ENCODE measurements around the gene AIMP1.
"Not testable (repeated sequence)": the region's sequence is repeated elsewhere in the genome, so short reads cannot be mapped to it uniquely, and the experiment has no call there.

AIMP1 gene

DNA sequence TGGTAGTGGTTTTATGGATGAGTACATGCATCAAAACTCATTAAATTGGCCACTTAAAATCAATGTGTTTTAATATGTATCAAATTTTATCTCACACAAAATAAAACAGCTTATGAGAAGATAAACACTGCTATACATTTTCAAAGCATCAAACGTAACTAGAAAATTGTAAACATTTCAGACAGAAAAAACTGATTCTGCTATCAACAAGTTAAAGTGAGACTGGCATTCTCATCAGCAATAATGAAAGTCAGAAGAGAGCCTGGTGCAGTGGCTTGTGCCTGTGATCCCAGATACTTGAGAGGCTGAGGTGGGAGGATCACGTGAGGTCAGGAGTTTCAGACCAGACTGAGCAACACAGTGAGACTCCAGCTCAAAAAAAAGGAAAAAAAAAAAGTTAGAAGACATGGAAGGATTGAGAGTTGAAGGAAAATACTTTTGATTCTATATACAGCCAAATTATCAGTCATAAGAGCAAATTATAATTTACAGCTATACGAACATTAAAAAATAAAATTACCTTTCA lies 3.3 kb upstream of the AIMP1 start:
- no peak for DNase-seq

DNA sequence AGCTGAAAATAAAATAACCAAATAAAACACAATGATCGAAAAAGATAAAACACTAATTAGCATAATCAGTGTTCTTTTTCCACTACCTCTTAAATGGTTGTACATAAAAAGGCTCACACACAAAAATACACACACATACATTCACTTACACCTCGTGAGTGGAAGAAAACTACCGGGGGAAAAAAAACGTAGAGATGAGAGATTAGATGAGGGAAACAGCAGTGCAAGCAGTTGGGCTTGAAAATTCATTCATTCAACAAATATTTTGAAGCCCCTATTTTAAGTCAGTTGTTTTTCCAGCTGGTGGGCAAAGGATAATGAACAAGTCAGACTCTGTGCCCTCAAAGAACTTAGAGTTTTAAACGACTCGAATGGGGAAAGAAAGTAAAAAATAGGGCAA lies 1.4 kb upstream of the AIMP1 start:
- no peak for DNase-seq

DNA sequence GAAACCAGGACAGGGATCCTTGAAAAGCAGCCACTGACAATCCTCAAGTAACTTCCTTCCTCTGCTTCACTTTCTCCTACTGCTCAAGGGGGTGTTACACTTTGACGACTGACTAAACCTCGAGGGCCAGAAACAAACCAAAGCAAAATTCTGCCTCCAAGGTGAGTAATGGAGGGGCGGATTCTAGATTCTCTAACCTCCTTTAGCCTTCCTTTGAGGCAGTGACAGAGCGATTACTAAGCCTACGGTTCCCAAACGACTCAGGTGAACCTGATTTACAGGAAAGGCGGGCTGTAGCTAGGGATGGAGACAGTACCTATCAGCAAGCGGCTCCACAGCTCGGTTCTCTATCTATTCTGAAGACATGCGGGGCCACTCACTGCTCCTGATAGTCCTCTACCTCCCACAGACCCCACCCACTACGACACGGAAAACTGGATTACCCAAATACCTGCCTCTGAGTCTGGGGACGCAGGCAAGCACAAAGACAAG lies 828 bp upstream of the AIMP1 start:
- peak in 1 of 2 experiments; percentile 16 for DNase-seq

GRCh38 chr4:106316773-106317409 lies 541 bp downstream of the AIMP1 start:
- DNase-seq: no peak

- DNase-seq: no peak
Observed at GRCh38 chr4:106317815-106318214, 1.5 kb downstream of the AIMP1 start.

DNA sequence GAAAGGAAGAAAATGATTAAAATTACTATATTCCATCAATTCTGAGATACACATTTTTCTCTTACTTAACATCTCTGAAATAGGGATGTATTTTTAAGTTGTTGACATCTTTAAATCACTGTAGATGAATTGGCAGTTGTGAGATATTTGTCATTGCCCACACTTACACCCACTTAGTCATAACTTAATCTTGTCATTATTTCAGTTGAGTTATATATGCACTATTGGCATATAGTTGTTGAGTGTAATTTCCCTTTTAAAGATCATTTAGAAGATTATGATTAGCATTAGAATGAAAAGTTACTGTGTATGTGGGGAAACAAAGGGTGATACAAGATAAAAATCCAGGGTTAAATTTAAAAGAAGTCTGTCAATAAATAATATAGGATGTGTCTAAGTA lies 2.2 kb downstream of the AIMP1 start:
- no peak for DNase-seq

- no peak for DNase-seq
Observed at GRCh38 chr4:106320235-106320634, 3.9 kb downstream of the AIMP1 start.

DNA sequence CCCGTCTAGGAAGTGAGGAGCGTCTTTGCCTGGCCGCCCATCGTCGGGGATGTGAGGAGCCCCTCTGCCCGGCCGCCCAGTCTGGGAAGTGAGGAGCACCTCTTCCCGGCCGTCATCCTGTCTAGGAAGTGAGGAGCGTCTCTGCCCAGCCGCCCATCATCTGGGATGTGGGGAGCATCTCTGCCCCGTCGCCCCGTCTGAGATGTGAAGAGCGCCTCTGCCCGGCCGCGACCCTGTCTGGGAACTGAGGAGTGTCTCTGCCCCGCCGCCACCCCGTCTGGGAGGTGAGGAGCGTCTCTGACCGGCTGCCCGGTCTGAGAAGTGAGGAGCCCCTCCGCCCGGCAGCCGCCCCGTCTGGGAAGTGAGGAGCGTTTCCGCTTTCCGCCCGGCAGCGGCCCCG lies 4.8 kb downstream of the AIMP1 start:
- DNase-seq: not testable (repeated sequence)

DNA sequence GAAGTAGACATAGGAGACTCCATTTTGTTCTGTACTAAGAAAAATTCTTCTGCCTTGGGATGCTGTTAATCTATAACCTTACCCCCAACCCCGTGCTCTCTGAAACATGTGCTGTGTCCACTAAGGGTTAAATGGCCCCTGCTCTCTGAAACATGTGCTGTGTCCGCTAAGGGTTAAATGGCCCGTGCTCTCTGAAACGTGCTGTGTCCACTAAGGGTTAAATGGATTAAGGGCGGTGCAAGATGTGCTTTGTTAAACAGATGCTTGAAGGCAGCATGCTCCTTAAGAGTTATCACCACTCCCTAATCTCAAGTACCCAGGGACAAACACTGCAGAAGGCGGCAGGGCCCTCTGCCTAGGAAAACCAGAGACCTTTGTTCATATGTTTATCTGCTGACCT lies 5.5 kb downstream of the AIMP1 start:
- not testable (repeated sequence) for DNase-seq

DNA sequence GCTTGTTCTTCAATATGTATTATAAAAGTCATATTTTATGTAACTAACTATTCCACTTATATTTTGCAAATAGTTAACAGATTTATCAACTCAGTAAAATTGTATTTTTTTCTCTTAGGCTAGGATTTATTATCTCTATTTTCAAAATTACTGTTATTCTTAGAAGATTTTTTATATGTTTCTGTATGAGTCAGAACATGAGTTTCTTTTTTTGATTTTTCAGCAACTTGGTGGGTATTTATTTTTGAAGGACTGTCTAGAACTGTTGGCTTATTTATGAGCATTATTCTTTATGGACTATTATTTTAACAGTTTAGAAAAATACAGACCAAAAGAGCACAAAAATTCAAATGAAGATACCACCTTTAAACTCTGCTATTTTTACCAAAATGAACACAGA lies 6.8 kb downstream of the AIMP1 start:
- no peak for DNase-seq

DNA sequence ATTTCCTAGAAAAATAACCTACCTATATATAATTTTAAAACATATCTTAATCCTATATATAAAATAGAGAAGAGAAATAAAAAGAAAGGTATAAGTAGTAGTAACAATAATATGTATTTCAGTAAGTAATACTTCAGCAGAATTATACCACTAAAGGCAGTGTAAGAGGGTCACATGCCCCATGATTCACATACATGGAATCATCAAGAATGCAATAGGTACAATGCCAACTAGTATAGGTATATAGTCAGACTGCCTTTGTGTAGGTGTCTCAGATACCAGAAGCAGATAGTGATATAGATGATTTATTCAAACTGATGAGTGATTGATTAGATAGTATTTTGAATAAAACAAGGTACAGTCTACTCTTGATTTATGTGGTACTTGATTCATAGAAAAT lies 9.4 kb downstream of the AIMP1 start:
- DNase-seq: no peak

DNA sequence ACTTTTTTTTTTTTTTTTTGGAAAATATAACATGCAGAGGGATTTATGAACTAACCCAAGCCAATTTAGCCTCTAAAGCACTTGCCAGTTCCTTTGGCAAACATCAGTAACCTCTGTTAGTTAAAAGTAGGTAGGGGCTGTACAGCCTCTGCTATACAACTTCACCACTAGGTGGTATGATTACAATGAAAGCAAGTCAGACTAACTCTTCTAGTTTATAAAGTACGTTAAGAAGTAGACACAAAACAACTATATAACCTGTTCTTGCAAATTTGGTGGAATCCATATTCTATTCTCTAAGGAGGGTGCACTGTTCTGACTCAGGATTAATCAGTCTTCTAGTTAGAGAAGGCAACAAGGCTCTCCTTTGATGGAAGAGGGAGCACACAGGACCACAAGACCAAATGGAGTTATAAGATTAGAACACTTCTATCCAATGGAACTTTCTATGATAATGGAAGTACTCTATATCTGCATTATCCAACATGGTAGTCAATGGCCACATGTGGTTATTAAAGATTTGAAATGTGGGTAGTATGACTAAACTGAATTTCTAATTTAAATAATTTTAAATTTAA lies 12.8 kb downstream of the AIMP1 start:
- DNase-seq: no peak

- no peak for DNase-seq
Observed at GRCh38 chr4:106333186-106333585, 16.8 kb downstream of the AIMP1 start.

DNA sequence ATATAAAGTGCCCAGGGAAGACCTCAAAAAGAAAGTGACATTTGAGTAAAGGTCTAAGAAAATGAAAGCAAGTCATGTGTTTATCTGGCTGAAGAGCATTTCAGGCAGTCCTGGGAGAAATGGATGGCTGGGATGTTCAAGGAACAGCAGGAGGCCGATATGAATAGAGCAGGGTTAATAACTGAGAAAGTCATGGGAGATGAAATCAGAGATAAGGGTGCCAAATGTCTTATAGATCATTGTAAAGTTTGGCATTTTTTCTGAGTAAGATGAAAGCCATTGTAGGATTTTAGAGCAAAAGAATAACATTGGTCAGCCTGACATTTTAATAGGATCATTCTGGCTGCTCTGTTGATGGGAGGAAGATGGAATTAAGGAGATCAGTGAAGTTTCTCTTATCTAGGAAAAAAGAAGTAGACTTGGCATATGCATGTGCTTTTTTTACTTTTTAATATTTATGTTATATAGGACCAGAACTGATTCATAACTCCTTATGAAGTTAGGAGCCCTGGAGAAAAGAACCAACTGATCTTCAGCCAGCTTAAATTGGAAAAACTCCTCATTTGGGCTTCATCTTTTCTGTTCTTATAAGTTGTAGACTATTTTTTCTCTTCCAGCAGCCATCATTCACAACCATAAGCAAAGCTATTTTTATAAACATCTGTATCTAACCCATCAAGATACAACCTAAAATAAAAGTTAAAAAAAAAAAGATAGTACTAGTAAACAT lies 18.6 kb downstream of the AIMP1 start:
- DNase-seq: no peak

GRCh38 chr4:106336618-106337017 lies 20.3 kb downstream of the AIMP1 start:
- DNase-seq: no peak

GRCh38 chr4:106337916-106338315 lies 21.6 kb downstream of the AIMP1 start:
- DNase-seq: no peak

- DNase-seq: no peak
Observed at GRCh38 chr4:106338671-106339070, 22.3 kb downstream of the AIMP1 start.

- no peak for DNase-seq
Observed at GRCh38 chr4:106339431-106339830, 23.1 kb downstream of the AIMP1 start.

- DNase-seq: no peak
Observed at GRCh38 chr4:106340774-106341173, 24.4 kb downstream of the AIMP1 start.

GRCh38 chr4:106343865-106344646 lies 27.7 kb downstream of the AIMP1 start:
- DNase-seq: no peak

- no peak for DNase-seq
Observed at GRCh38 chr4:106344647-106344970, 28.3 kb downstream of the AIMP1 start.

DNA sequence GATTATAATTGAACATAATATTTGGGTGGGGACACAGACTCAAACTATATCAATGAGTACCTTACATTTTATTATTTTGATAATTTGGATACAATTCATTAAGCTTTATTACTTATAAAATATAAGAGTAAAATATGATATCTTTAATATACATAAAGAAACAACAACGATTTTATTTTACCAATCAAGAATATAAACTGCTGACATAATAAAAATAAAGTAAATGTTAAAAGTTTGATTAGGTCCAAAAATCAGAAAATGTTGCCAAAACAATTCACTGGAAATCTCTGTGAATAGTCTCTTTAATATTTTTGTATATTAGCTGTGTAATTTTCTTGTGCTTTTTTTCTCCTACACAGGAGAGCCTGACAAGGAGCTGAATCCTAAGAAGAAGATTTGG lies 30.8 kb downstream of the AIMP1 start:
- no peak for DNase-seq

- no peak for DNase-seq
Observed at GRCh38 chr4:106351016-106351415, 34.7 kb downstream of the AIMP1 start.
